Peyer's patch (tissue), 4 donors: Measurements from ENCODE around the gene CHAC2. TPM values are rescaled to one million over a fixed set of nuclear protein-coding genes. Genes with fewer than 3 reads are reported as not detected.
A peak's percentile ranks its signal among the peaks of the same experiment; 100 is the strongest.

Experiments used
- DNase-seq, 3 donors: peaks; one replicate each; pipeline ENCODE4 v3.0.0-alpha.2; 2017 to 2019
- H3K27ac ChIP-seq, 4 donors: fragments of 200-600 bp; sonication (generic); one replicate each; pipeline ENCODE4 v1.5.1; 2016 to 2019
- H3K27me3 ChIP-seq, 2 donors: fragments of 200-600 bp; sonication (generic); one replicate each; pipeline ENCODE4 v1.5.1; 2019
- H3K36me3 ChIP-seq, 3 donors: fragments of 200-600 bp; sonication (generic); one replicate each; pipeline ENCODE4 v1.5.1; 2016 to 2019
- H3K4me1 ChIP-seq, 4 donors: fragments of 200-600 bp; sonication (generic); one replicate each; pipeline ENCODE4 v1.5.1; 2016 to 2019
- H3K4me3 ChIP-seq, 4 donors: fragments of 200-600 bp; sonication (generic); 1 replicate in 3 of 4; 2 replicates in 1 of 4; pipeline ENCODE4 v1.5.1; 2016 to 2019; ENCODE audit warnings: mild to moderate bottlenecking in 1 of 4
- H3K9me3 ChIP-seq, 4 donors: fragments of 200-600 bp; sonication (generic); one replicate each; pipeline ENCODE4 v1.5.1; 2016 to 2019; ENCODE audit warnings: mild to moderate bottlenecking in 1 of 4
- POLR2A ChIP-seq, 2 donors: fragments of 450-650 bp; IDR thresholded peaks; one replicate each; pipeline ENCODE4 v1.5.1; 2017; ENCODE audit warnings: antibody characterized with exemption in 2 of 2, mild to moderate bottlenecking in 2 of 2, moderate library complexity in 2 of 2
- total RNA-seq, 4 donors: library from RNA; depleted of rRNA; stranded (reverse); fragments of >200 nt; gene quantifications; one replicate each; pipeline ENCODE4 v1.1.0, GENCODE V29; 2016
- TF ChIP-seq, protein P1 (sequence below), 6 experiments: fragments of 450-650 bp in 4 of 6; fragments of 200-600 bp in 2 of 6; sonication (generic) in 1 of 6; IDR thresholded peaks; one replicate each; pipeline ENCODE4 v1.5.1; 2017 to 2019; ENCODE audit warnings: antibody characterized with exemption in 6 of 6, mild to moderate bottlenecking in 3 of 6, moderate library complexity in 1 of 6

CHAC2 gene
- total RNA-seq, 4 donors from 2014 or later = 1.9 to 3.2 (median 2.9) TPM; not detected in 1

DNA sequence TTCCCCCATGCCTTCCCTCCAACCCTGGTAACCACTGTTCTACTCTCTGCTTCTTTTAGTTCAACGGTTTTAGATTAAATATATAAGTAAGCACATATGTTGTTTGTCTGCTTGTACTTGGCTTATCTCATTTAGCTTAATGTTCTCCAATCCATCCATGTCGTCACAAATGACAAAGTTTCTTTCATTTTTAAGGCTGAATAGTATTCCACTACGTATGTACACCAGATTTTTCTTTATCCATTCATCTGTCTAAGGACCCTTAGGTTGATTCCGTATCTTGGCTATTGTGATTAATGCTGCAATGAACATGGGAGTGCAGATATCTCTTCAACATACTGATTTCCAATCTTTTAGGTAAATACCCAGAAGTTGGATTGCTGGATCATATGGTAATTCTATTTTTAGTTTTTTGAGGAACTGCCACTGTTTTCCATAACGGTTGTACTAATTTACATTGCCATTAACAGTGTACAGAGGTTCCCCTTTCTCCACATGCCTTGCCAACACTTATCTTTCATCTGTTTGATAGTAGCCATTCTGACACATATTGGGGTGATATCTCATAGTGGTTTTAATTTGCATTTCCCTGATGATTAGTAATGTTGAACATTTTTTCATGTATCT lies 11.0 kb downstream of the CHAC2 start:
- H3K4me3 ChIP-seq = no peak overlapping the region
- TF ChIP-seq, protein P1, sequence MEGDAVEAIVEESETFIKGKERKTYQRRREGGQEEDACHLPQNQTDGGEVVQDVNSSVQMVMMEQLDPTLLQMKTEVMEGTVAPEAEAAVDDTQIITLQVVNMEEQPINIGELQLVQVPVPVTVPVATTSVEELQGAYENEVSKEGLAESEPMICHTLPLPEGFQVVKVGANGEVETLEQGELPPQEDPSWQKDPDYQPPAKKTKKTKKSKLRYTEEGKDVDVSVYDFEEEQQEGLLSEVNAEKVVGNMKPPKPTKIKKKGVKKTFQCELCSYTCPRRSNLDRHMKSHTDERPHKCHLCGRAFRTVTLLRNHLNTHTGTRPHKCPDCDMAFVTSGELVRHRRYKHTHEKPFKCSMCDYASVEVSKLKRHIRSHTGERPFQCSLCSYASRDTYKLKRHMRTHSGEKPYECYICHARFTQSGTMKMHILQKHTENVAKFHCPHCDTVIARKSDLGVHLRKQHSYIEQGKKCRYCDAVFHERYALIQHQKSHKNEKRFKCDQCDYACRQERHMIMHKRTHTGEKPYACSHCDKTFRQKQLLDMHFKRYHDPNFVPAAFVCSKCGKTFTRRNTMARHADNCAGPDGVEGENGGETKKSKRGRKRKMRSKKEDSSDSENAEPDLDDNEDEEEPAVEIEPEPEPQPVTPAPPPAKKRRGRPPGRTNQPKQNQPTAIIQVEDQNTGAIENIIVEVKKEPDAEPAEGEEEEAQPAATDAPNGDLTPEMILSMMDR (IDR thresholded peaks at IDR 0.05) = no peak
- no peak for TF ChIP-seq POLR2A (IDR thresholded peaks at IDR 0.05)
- H3K27me3 ChIP-seq = no peaks in the 10 kb centered on the region
- no peaks in the 10 kb centered on the region for H3K9me3 ChIP-seq
- H3K36me3 ChIP-seq = peaks cover 0 to 8% (median 0%) of the 10 kb centered on the region in 3 donors
- H3K4me1 ChIP-seq = no peaks in the 10 kb centered on the region
- no peak overlapping the region for H3K27ac ChIP-seq
- no peak for DNase-seq

GRCh38 chr2:53780056-53780455 lies 12.5 kb downstream of the CHAC2 start:
- no peaks in the 10 kb centered on the region for H3K9me3 ChIP-seq
- H3K27me3 ChIP-seq = no peaks in the 10 kb centered on the region
- H3K36me3 ChIP-seq = peaks cover 0 to 8% (median 0%) of the 10 kb centered on the region in 3 donors
- H3K4me3 ChIP-seq = no peak overlapping the region
- no peak for DNase-seq
- TF ChIP-seq, protein P1 (IDR thresholded peaks at IDR 0.05) = no peak
- TF ChIP-seq POLR2A (IDR thresholded peaks at IDR 0.05) = no peak
- H3K27ac ChIP-seq = no peak overlapping the region
- peaks cover 0 to 4% (median 2%) of the 10 kb centered on the region in 4 donors for H3K4me1 ChIP-seq

GRCh38 chr2:53782676-53783075 lies 15.1 kb downstream of the CHAC2 start:
- no peak for TF ChIP-seq POLR2A (IDR thresholded peaks at IDR 0.05)
- TF ChIP-seq, protein P1 (IDR thresholded peaks at IDR 0.05) = no peak
- DNase-seq = no peak
- Histone ChIP-seq H3K36me3 (peaks cover 0 to 8% (median 0%) of the 10 kb centered on the region in 3 donors), H3K27me3 (no peaks in the 10 kb centered on the region), H3K4me3 (no peak overlapping the region), H3K27ac (no peak overlapping the region), H3K9me3 (no peaks in the 10 kb centered on the region), H3K4me1 (peaks cover 0 to 14% (median 8%) of the 10 kb centered on the region in 4 donors)

DNA sequence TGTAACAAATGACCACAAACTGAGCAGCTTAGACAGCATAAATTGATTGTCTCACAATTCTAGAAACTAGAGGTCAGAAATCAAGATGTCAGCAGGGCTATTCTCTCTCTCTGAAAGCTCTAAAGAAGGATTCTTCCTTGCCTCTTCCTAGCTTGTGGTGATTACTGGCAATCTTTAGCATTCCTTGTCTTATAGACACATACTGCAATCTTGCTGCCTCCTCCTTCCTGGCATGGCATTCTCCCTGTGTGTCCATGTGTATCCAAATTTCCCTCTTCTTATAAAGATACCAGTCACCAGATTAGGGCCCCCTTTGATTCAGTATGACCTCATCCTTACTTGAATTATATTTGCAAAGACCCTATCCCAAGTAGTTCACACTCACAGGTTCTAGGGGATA lies 16.8 kb downstream of the CHAC2 start:
- H3K9me3 ChIP-seq = no peaks in the 10 kb centered on the region
- peaks cover 3 to 27% (median 11%) of the 10 kb centered on the region in 4 donors for H3K4me1 ChIP-seq
- H3K4me3 ChIP-seq = no peak overlapping the region
- no peaks in the 10 kb centered on the region for H3K27me3 ChIP-seq
- TF ChIP-seq, protein P1 (IDR thresholded peaks at IDR 0.05) = no peak
- TF ChIP-seq POLR2A (IDR thresholded peaks at IDR 0.05) = no peak
- H3K27ac ChIP-seq = no peak overlapping the region
- H3K36me3 ChIP-seq = peaks cover 0 to 8% (median 0%) of the 10 kb centered on the region in 3 donors
- no peak for DNase-seq

DNA sequence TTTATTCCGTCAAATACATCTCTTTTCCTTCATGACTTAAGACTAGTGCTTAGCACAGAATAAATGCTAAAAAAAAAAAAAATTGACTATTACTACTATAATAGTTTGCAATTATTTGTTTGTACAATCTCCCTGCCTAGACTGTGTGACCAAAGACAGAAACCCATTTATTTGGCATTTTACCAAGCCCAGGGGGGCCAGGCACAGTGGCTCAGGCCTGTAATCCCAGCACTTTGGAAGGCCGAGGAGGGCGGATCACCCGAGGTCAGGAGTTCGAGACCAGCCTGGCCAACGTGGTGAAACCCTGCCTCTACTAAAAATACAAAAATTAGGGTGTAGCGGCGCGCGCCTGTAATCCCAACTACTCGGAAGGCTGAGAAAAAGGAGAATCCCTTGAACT lies 17.8 kb downstream of the CHAC2 start:
- Histone ChIP-seq H3K27me3 (no peaks in the 10 kb centered on the region), H3K9me3 (no peaks in the 10 kb centered on the region), H3K4me1 (peaks cover 3 to 27% (median 11%) of the 10 kb centered on the region in 4 donors), H3K36me3 (peaks cover 0 to 8% (median 0%) of the 10 kb centered on the region in 3 donors), H3K27ac (no peak overlapping the region), H3K4me3 (peak overlapping the region in 2 of 4 donors; percentile 78 to 87)
- TF ChIP-seq, protein P1 (IDR thresholded peaks at IDR 0.05) = no peak
- TF ChIP-seq POLR2A (IDR thresholded peaks at IDR 0.05) = no peak
- DNase-seq = no peak
